ENCODE data around the gene TMEM163. TPM values are rescaled to one million over a fixed set of nuclear protein-coding genes. Genes with fewer than 3 reads are reported as not detected.

Gene TMEM163
- total RNA-seq, 6 experiments from 2014 or later = 0.06 to 0.20 (median 0.07) TPM; not detected in 3

GRCh38 chr2:134499307-134499926 is 219.4 kb downstream of the TMEM163 start:
- Histone ChIP-seq H3K36me3 (no peaks in the 10 kb centered on the region), H3K27me3 (no peaks in the 10 kb centered on the region), H3K27ac (no peak overlapping the region), H3K9me3 (no peaks in the 10 kb centered on the region), H3K4me3 (no peak overlapping the region), H3K4me1 (no peaks in the 10 kb centered on the region)
- TF ChIP-seq POLR2A (IDR thresholded peaks at IDR 0.05) (no peak), CTCF (IDR thresholded peaks at IDR 0.05) (no peak)
- intact Hi-C loops (cut with DNase I) = no loop called here
- WGBS (ENCODE audit: insufficient coverage, low coverage, low lambda C conversion rate, missing lambda C conversion rate) = 85% methylated on average over 6 of the region's 9 CpGs
- DNase-seq (peak in 1 of 3 donors; percentile 9), ATAC-seq (no peak)

GRCh38 chr2:134498654-134499053 is 220.1 kb downstream of the TMEM163 start:
- Histone ChIP-seq H3K27me3 (peaks cover 0 to 5% of the 10 kb centered on the region in 2 donors), H3K9me3 (no peaks in the 10 kb centered on the region), H3K27ac (no peak overlapping the region), H3K36me3 (no peaks in the 10 kb centered on the region), H3K4me1 (no peaks in the 10 kb centered on the region), H3K4me3 (no peak overlapping the region)
- intact Hi-C loops (cut with DNase I) = no loop called here
- DNase-seq (peak in 1 of 3 donors; percentile 23), ATAC-seq (no peak)
- no peak for TF ChIP-seq CTCF (IDR thresholded peaks at IDR 0.05)
- no peak for TF ChIP-seq POLR2A (IDR thresholded peaks at IDR 0.05)
- WGBS (ENCODE audit: insufficient coverage, low coverage, low lambda C conversion rate, missing lambda C conversion rate) = 79% methylated on average over 4 of the region's 7 CpGs

GRCh38 chr2:134493797-134494196 is 225.0 kb downstream of the TMEM163 start:
- Histone ChIP-seq H3K27me3 (peaks cover 0 to 5% of the 10 kb centered on the region in 2 donors), H3K4me3 (no peak overlapping the region), H3K4me1 (no peaks in the 10 kb centered on the region), H3K36me3 (no peaks in the 10 kb centered on the region), H3K9me3 (no peaks in the 10 kb centered on the region), H3K27ac (no peak overlapping the region)
- DNase-seq (no peak), ATAC-seq (no peak)
- TF ChIP-seq POLR2A (IDR thresholded peaks at IDR 0.05) (no peak), CTCF (IDR thresholded peaks at IDR 0.05) (no peak)
- 62% methylated on average over 4 of the region's 4 CpGs for WGBS (ENCODE audit: insufficient coverage, low coverage, low lambda C conversion rate, missing lambda C conversion rate)
- intact Hi-C loops (cut with DNase I) = no loop called here

- Histone ChIP-seq H3K9me3 (no peaks in the 10 kb centered on the region), H3K27ac (no peak overlapping the region), H3K4me3 (no peak overlapping the region), H3K36me3 (no peaks in the 10 kb centered on the region), H3K4me1 (no peaks in the 10 kb centered on the region), H3K27me3 (peaks cover 0 to 5% of the 10 kb centered on the region in 2 donors)
- WGBS (ENCODE audit: insufficient coverage, low coverage, low lambda C conversion rate, missing lambda C conversion rate) = 28% methylated on average over 9 of the region's 9 CpGs
- peak in 2 of 3 donors; percentile 46 to 48 for DNase-seq
- intact Hi-C loops (cut with DNase I) = no loop called here
- TF ChIP-seq CTCF (IDR thresholded peaks at IDR 0.05) = peak; percentile 24 to 33 (median 26)
- no peak for TF ChIP-seq POLR2A (IDR thresholded peaks at IDR 0.05)
- peak; percentile 78 to 94 (median 83) for ATAC-seq
Observed at GRCh38 chr2:134491771-134492441, 226.9 kb downstream of the TMEM163 start.
